GM21786 (cell line): ENCODE results near the gene GGPS1.
"Not testable (repeated sequence)": the region's sequence is repeated elsewhere in the genome, so short reads cannot be mapped to it uniquely, and the experiment has no call there.

Source experiments
- ATAC-seq: cut with Tn5 transposase; IDR thresholded peaks from one replicate; pipeline ENCODE4 v1.9.1; 2021; ENCODE audit not compliant: unreplicated experiment

The GGPS1 gene

GRCh38 chr1:235304549-235305451 lies 23.6 kb upstream of the GGPS1 start:
- ATAC-seq: no peak

GRCh38 chr1:235307158-235308124 lies 20.9 kb upstream of the GGPS1 start:
- ATAC-seq: no peak

GRCh38 chr1:235309206-235309605 lies 19.2 kb upstream of the GGPS1 start:
- ATAC-seq: not testable (repeated sequence)

GRCh38 chr1:235313262-235313661 lies 15.1 kb upstream of the GGPS1 start:
- no peak for ATAC-seq

GRCh38 chr1:235313931-235314678 lies 14.3 kb upstream of the GGPS1 start:
- no peak for ATAC-seq

GRCh38 chr1:235315173-235315572 lies 13.2 kb upstream of the GGPS1 start:
- no peak for ATAC-seq

GRCh38 chr1:235315735-235316134 lies 12.6 kb upstream of the GGPS1 start:
- no peak for ATAC-seq

- no peak for ATAC-seq
Measured at GRCh38 chr1:235317168-235317567, 11.2 kb upstream of the GGPS1 start.

GRCh38 chr1:235319255-235319654 lies 9.1 kb upstream of the GGPS1 start:
- no peak for ATAC-seq

- no peak for ATAC-seq
Measured at GRCh38 chr1:235320521-235321179, 7.7 kb upstream of the GGPS1 start.

- ATAC-seq: no peak
Measured at GRCh38 chr1:235324296-235324695, 4.1 kb upstream of the GGPS1 start.

GRCh38 chr1:235325139-235325538 lies 3.2 kb upstream of the GGPS1 start:
- ATAC-seq: no peak

GRCh38 chr1:235325854-235326253 lies 2.5 kb upstream of the GGPS1 start:
- ATAC-seq: no peak

- ATAC-seq: peak; percentile 18
Measured at GRCh38 chr1:235326719-235327558, 1.4 kb upstream of the GGPS1 start.

GRCh38 chr1:235327559-235328270 lies 655 bp upstream of the GGPS1 start, which contains the start of gene ARID4B:
ARID4B (minus strand) TSS chr1:235328179; CDS start chr1:235326919, 1,260 bp downstream.
- no peak for ATAC-seq

GRCh38 chr1:235329139-235329902 lies 951 bp downstream of the GGPS1 start:
- peak; percentile 27 for ATAC-seq

GRCh38 chr1:235330918-235331285 lies 2.5 kb downstream of the GGPS1 start:
- no peak for ATAC-seq

- ATAC-seq: no peak
Measured at GRCh38 chr1:235331401-235331800, 3.0 kb downstream of the GGPS1 start.
